Medulla oblongata (tissue), 1 donor: ENCODE measurements around the gene AGL.
A peak's percentile ranks its signal among the peaks of the same experiment; 100 is the strongest.
"Not testable (repeated sequence)": the region's sequence is repeated elsewhere in the genome, so short reads cannot be mapped to it uniquely, and the experiment has no call there.

Experiments used
- DNase-seq: peaks from one replicate; pipeline ENCODE4 v3.0.0-alpha.2; 2015; ENCODE audit errors: extremely low spot score

AGL gene

GRCh38 chr1:99849744-99850458, at the start of gene AGL:
AGL (plus strand) TSS chr1:99850361; CDS start chr1:99851043, 682 bp downstream.
- peak; percentile 83 for DNase-seq

GRCh38 chr1:99801584-99801983, 48.6 kb upstream of the AGL start:
- no peak for DNase-seq

GRCh38 chr1:99806882-99807281, 43.3 kb upstream of the AGL start:
- no peak for DNase-seq

- peak; percentile 91 for DNase-seq
Measured at GRCh38 chr1:99808391-99809115, 41.6 kb upstream of the AGL start.

- no peak for DNase-seq
Measured at GRCh38 chr1:99811075-99811474, 39.1 kb upstream of the AGL start.

GRCh38 chr1:99811747-99812146, 38.4 kb upstream of the AGL start:
- DNase-seq: no peak

- no peak for DNase-seq
Measured at GRCh38 chr1:99814373-99814900, 35.7 kb upstream of the AGL start.

- DNase-seq: no peak
Measured at GRCh38 chr1:99816656-99817055, 33.5 kb upstream of the AGL start.

- no peak for DNase-seq
Measured at GRCh38 chr1:99818063-99818699, 32.0 kb upstream of the AGL start.

- DNase-seq: no peak
Measured at GRCh38 chr1:99820546-99820945, 29.6 kb upstream of the AGL start.

GRCh38 chr1:99825098-99825497, 25.1 kb upstream of the AGL start:
- no peak for DNase-seq

- DNase-seq: no peak
Measured at GRCh38 chr1:99825702-99826101, 24.5 kb upstream of the AGL start.

GRCh38 chr1:99827970-99828369, 22.2 kb upstream of the AGL start:
- no peak for DNase-seq

- DNase-seq: no peak
Measured at GRCh38 chr1:99829269-99829668, 20.9 kb upstream of the AGL start.

- not testable (repeated sequence) for DNase-seq
Measured at GRCh38 chr1:99833911-99834310, 16.2 kb upstream of the AGL start.

- DNase-seq: not testable (repeated sequence)
Measured at GRCh38 chr1:99836171-99837103, 13.7 kb upstream of the AGL start.

- DNase-seq: not testable (repeated sequence)
Measured at GRCh38 chr1:99840353-99840752, 9.8 kb upstream of the AGL start.

- peak; percentile 63 for DNase-seq
Measured at GRCh38 chr1:99843760-99844159, 6.4 kb upstream of the AGL start.

- not testable (repeated sequence) for DNase-seq
Measured at GRCh38 chr1:99845201-99845600, 5.0 kb upstream of the AGL start.

- peak; percentile 15 for DNase-seq
Measured at GRCh38 chr1:99849413-99849743, 783 bp upstream of the AGL start.

- DNase-seq: peak; percentile 55
Measured at GRCh38 chr1:99850459-99851291, 514 bp downstream of the AGL start.
